ENCODE results near the gene ARL8B.

- no peak for TF ChIP-seq EZH2 (IDR thresholded peaks at IDR 0.05)
- no peak for TF ChIP-seq CTCF (IDR thresholded peaks at IDR 0.05)
Observed at GRCh38 chr3:5168110-5168509, 46.0 kb downstream of the ARL8B start.
